GM18508 (cell line): ENCODE data around the gene SELENOW.
"Not testable (repeated sequence)": the region's sequence is repeated elsewhere in the genome, so short reads cannot be mapped to it uniquely, and the experiment has no call there.

Experiments used
- ATAC-seq: cut with Tn5 transposase; IDR thresholded peaks from one replicate; pipeline ENCODE4 v1.9.1; 2021; ENCODE audit warnings: moderate number of reproducible peaks; ENCODE audit not compliant: insufficient read depth, unreplicated experiment

SELENOW gene

DNA sequence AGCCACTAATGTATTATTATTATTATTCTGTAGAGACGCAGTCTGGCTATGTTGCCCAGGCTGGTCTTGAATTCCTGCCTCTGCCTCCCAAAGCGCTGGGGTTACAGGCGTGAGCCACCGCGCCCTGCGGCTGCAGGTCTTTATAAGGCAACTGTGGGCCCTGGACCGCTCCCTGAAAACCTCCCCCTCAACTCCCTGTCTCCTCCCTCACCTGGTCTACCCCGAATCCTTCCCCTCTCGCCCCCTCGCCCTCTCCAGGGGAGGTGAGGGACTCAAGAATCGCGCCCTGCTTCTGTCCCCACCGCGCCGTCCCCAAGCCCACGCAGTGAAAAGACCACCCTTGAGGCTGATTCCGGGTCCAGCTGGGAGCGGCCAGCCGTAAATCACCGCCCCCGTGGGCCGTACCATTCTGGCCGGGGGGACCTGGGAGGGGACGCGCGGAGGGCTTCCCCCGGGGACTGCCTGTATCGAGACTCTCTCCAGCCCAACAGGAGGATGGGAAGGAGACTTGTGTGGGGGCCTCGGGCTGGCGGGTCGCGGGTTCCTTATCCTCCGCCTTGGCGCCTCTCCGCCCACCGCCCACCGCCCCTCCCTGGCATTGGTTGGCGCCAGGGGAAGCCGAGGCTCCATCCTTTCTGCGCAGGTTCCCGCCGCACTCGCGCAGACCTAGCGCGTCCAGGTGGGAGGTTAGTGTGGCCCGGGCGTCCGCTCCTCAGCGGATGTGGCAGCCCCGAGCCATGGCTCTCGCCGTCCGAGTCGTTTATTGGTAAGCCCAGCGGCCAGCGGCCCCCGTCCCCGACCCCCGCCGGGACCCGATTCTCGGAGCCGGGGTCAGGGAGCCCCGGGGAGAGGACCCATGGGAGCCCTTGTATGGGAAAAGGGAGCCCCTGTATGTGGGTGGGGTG, at the start of gene SELENOW:
Gene SELENOW, plus strand, starts transcription at position 655 of the 905 bp plus-strand sequence. Its CDS starts 83 bp downstream, at position 738.
- no peak for ATAC-seq

DNA sequence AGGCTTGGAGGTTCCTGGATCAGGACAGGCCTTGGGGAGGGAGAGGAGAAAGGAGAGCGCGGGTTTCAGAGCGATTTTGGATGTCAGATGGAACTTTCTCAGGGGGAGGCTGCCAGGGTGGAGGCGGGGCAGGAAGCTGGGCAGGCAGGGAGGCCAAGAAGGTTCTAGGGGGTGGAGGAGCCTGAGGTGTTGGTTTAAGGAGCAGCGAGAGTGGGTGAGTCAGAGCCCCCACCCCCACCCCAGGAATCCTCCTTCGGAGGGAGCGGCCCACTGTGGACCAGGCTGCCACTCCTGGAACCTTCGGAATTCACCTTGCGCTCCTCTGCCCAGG, 49.1 kb upstream of the SELENOW start:
- ATAC-seq: no peak

DNA sequence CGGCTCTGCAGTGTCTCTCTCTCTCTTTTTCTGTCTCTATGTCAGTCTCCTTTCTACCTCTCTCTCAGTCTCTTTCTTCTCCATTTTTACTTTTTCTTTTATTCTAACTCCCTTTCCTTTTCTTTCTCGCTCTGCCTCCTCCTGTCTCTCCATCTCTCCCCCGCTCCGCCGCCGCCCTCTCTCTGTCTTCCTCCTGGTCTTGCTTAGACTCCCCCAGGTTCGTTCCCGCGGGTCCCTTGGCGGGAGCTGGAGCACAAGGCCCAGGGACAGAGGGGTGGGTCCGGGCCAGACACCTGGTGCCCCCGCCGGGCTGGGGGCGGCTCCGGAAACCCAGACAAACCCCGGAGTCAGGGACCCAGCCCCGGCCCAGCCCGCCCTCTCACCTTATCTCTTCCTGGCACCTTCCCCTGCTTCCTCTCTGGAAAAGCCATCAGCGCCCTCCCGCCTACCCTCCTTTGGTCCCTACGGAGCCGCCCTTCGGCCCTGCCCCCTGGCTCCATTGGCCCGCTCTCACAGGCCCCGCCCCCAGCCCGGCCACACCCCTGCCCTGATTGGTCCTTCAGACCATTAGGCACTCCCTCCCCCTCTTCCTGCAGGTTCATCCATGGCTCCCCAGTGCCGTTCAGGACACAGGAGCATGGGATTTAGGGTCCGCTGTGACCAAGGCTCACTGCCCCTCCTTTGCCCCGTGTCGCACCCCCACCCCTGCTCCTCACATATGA, 48.5 kb upstream of the SELENOW start:
- ATAC-seq: no peak

DNA sequence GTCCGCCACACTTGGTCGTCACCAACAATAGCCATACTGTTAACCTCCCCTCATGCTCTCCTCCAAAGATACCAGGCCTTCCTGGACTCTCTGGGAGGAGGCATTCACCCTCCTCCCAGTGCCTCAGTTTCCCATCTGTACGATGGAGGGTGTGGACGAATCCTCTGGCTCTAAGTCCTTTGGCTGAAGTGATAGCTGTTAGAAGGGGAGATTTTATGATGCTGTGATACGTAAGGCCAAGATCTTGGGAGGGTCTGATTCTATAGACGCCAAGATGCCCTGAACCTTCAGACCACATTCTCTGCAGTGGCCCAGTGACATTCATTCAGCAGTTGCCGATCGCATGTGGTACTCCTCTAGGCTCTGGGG, 48.0 kb upstream of the SELENOW start:
- ATAC-seq: no peak

DNA sequence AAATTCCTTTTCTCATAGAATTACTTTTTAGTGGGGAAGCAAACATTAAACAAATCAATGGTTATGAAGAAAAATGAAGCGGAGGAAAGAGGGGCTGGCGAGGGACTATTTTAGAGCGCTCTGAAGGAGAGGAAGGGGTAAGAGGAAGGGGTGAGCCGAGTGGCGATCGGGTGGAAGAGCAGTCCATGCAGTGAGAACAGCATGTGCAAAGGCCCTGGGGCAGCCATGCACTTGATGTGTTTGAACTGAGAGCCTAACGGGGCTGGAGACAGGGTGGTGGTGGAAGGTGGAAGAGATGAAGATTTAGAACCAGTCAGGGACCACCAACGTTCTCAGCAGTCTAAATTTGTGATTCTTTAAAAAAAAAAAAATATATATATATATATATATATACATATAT, 47.6 kb upstream of the SELENOW start:
- ATAC-seq: no peak

DNA sequence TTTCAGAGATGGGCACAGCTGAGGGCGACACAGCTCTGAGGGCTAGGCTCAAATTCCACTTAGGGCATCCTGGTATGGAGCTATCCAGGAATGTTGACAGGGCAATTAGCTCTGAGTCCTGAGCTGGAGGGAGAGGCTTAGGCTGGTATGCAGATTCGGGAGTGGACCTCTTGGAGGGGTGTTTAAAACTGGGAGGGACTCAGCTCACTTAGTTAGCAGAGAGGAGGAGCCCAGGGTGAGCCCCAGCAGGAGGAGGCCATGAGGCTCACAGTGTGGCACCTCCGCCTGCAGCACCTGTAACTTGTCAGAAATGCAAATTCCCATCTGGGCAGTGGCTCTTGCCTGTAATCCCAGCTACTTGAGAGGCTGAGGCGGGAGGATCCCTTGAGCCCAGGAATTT, 43.4 kb upstream of the SELENOW start:
- no peak for ATAC-seq

DNA sequence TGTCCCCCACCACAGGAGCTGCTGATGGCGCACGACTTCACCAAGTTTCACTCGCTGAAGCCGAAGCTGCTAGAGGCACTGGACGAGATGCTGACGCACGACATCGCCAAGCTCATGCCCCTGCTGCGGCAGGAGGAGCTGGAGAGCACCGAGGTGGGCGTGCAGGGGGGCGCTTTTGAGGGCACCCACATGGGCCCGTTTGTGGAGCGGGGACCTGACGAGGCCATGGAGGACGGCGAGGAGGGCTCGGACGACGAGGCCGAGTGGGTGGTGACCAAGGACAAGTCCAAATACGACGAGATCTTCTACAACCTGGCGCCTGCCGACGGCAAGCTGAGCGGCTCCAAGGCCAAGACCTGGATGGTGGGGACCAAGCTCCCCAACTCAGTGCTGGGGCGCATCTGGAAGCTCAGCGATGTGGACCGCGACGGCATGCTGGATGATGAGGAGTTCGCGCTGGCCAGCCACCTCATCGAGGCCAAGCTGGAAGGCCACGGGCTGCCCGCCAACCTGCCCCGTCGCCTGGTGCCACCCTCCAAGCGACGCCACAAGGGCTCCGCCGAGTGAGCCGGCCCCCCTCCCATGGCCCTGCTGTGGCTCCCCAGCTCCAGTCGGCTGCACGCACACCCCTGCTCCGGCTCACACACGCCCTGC, 37.5 kb upstream of the SELENOW start:
- ATAC-seq: no peak

DNA sequence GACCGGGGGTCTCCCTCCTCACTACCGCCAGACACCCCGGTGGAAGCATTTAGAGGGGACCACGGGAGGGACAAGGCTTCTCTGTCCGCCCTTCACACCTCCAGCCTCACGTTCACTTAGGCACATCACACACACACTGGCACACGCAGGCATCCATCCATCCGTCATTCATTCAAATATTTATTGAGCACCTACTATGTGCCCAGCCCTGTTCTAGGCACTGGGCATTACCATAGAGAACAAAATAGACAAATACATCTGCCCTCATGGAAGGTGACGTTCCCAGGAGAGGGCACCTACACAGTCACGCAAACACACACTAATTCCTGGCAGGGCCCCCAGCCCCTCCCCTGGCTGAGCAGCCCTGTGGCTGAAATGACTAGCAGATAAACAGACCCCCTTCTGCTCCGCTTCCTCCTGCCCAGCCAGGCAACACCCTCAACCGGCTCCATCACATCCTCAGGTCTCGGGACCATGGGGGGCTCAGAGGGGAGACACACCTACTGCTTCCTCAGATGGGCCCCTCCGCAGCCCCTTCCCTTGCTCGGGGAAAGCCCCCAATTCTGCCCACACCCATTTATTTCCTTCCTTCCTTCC, 36.9 kb upstream of the SELENOW start:
- ATAC-seq: no peak

DNA sequence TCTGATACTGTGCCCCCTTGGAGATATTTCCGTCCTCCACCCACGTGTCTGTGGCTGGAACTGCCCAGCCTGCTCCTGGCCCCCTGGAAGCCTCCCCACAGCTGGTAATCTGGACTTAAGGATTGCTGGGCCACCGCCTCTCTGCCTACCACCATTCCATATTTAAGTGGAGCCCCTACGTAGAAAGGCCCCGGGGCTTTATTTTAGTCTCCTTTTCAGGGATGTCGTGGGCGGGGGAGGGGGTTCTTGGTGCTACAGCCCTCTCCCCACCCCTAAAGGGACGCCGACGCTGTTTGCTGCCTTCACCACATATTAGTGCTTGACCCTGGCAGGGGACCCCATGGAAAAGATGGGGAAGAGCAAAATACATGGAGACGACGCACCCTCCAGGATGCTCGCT, 35.9 kb upstream of the SELENOW start:
- ATAC-seq: no peak

DNA sequence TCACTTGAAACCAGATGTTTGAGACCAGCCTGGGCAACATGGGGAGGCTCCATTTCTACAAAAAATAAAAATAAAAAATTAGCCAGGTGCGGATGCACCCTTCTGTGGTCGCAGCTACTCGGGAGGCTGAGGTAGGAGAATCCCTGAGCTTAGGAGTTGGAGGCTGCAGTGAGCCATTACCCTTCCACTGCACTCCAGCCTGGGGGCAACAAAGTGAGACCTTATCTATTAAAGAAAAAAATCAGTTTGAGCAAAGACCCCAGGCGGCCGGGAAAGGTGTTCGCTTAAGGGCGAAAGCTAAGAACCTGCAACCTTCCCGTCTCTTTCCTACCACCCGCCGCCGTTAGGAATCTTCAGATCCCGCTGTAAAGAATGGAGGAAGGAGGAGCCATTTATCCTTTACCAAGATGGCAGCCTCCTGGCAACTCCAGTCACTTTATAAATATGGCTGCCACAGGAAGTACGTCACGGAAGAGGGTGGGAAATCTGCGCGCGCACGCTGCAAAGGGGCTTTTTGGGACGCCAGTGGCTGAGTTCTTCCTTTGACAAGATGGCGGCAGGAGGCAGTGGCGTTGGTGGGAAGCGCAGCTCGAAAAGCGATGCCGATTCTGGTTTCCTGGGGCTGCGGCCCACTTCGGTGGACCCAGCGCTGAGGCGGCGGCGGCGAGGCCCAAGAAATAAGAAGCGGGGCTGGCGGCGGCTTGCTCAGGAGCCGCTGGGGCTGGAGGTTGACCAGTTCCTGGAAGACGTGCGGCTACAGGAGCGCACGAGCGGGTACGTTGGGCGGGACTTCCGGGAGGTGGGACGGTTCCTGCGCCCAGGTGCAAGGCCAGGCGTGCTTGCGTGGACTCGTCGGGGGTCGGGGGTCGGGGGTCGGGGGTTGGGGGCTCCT, 33.2 kb upstream of the SELENOW start, which contains the start of gene NOP53:
Gene NOP53, plus strand, starts transcription at position 537 of the 892 bp plus-strand sequence. Its CDS starts 14 bp downstream, at position 551.
- ATAC-seq: no peak

DNA sequence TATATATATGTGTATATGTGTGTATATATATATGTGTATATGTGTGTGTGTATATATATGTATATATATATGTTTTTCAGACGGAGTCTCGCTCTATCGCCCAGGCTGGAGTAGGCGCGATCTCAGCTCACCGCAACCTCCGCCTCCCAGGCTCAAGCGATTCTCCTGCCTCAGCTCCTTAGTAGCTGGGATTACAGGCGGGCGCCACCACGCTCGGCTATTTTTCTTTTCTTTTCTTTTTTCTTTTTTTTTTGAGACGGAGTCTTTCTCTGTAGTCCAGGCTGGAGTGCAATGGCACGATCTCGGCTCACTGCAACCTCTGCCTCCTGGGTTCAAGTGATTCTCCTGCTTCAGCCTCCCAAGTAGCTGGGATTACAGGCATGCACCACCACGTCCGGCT, 32.4 kb upstream of the SELENOW start:
- ATAC-seq: not testable (repeated sequence)

DNA sequence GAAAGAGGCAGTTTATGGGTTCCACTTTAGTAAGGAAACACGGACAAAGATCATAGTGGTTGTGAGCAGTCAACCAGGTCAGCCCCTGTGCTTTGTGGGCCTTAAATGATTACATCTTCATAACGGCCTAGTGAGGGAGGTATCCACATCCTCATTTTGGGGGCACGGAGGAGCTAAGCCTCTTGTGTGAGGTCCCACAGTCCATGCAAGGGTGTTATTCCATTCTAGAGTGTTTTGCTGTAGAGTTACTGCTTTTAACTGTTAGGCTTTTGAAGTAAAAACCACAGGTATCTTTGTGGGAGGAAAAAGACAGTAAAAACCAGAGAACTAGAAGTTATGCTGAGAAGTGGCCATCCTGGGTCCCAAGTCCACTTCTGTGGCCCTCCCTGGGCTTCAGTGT, 29.2 kb upstream of the SELENOW start:
- ATAC-seq: no peak

DNA sequence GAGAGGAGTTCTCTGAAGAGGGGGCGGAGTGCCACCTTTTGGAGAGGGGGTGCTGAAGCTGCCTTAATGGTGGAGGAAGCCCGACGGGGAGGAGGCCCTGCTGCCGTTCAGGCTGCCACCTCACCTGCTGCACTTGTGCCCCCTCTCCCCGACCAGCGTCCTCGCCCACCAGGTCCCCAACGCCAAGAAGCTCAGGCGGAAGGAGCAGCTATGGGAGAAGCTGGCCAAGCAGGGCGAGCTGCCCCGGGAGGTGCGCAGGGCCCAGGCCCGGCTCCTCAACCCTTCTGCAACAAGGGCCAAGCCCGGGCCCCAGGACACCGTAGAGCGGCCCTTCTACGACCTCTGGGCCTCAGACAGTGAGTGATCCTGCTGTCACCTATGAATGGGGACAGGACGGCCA, 27.8 kb upstream of the SELENOW start:
- no peak for ATAC-seq

DNA sequence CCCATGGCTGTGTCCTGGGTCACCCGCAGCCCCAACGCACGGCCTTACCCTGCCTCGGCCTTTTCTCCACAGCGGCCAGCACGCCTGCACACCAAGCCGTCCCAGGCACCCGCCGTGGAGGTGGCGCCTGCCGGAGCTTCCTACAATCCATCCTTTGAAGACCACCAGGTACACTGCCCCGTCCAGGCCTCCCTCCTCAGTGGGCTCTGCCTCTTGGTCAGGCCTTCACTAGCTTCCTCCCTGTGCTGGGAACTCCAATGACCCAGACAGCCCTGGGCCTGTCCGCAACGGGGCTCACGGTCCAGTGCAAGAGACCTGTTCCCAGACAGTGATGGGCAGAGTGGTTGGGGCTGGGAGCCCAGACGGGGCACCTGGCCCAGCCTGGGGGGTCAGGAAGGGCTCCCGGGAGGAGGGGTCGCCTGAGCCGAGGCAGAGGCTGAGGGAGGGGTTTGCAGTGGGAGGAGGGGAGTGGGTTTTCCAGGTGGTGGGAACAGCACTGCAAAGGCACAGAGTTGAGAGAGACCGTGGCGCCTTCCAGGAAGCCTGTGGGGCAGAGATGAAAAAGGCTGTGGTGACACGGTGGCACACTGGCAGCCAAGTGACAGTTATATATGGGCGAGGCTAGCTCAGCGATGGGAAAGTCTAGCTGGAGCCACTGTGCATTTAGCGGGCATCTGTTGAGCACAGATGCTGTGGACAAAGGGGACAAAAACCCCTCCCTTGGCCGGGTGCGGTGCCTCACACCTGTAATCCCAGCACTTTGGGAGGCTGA, 25.9 kb upstream of the SELENOW start:
- ATAC-seq: no peak

DNA sequence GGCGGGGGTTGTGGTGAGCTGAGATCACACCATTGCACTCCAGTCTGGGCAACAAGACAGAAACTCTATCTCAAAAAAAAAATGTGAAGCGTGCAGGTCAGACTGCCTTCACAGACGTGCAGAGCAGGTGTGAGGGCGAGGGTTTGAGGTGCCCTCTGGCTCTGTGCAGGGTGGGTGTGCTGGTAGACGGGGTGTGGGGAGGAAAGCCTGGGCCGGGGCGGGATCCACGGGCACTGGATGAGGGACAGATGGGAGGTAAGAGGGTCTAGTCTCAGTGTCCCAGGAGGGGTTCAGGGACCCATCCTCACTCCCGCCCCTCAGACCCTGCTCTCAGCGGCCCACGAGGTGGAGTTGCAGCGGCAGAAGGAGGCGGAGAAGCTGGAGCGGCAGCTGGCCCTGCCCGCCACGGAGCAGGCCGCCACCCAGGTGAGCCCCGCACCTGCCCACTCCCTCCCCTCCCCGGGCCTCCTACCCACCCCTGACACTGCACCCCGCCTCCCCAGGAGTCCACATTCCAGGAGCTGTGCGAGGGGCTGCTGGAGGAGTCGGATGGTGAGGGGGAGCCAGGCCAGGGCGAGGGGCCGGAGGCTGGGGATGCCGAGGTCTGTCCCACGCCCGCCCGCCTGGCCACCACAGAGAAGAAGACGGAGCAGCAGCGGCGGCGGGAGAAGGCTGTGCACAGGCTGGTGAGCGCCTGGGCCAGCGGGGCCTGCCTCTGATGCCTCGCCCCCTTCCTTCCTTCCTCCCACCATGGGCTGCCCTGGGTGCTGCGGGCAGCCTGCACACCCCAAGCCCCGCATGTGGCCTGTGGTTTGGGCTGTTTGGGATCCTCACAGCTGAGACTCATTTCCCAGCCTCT, 24.1 kb upstream of the SELENOW start:
- ATAC-seq: no peak

DNA sequence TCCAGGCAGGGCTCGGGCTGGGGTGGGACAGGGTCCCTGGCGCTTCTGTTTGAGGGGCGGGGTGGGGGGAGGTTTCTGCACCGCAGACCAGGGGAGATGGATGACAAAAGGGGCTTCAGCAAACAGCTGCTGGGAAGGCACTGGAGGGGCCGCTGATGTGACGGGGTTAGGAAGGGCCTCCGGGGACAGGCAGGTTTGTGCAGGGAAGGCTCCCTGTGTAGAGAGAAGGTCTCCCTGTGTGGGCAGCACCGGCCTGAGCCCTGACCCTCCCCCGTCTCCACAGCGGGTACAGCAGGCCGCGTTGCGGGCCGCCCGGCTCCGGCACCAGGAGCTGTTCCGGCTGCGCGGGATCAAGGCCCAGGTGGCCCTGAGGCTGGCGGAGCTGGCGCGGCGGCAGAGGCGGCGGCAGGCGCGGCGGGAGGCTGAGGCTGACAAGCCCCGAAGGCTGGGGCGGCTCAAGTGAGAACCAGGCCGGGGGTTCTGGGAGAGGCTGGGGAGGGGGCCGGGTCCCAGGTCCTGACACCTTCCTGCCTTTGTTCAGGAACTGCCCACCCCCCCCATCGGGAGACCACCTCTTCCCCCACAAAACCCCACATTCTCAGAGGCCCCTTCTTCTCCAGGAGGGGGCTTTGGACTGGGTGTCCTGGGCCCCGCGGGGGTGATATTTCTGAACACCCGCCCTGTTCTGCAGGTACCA, 23.3 kb upstream of the SELENOW start:
- no peak for ATAC-seq

DNA sequence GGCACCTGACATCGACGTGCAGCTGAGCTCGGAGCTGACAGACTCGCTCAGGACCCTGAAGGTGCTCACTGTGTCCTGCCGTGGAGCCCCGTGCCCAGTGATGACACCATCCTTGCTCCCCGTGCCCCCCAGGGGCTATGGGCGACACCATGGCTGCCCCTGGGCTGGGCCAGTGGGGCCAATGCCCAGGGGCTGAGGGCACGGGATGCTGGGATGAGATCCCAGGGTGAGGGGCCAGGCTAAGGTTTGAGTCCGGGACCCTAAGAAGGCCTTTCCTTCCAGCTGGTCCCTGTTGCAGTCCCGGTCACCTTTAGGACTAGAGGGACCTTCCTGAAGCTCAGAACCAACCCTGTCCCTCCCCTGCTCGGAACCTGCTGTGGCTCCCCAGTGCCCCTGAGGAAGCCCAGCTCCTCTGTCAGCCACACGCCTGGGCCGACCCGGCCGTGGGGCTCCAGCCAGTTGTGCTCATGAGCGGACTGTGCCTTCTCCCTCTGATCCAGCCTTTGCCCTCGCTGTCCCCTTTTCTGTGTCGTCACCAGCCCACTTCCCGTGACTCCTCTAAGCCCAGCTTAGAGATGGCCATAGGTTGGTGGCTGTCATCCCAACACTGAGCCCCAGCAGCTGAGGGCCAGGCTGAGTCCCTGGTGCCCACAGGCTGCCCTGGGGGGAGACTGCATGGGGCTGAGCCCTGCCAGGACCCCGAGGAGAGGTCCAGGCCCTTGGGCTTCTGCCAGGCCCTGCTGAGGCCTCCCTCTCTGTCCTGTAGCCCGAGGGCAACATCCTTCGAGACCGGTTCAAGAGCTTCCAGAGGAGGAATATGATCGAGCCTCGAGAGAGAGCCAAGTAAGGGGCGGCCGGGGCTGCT, 22.5 kb upstream of the SELENOW start:
- ATAC-seq: no peak
